Measurements from ENCODE around the gene ZNRF2. TPM values are rescaled to one million over a fixed set of nuclear protein-coding genes. Genes with fewer than 3 reads are reported as not detected.
A peak's percentile ranks its signal among the peaks of the same experiment; 100 is the strongest.

ZNRF2 gene
- total RNA-seq, 2 experiments from 2014 or later, result 20.4 to 23.6 TPM

- ATAC-seq (ENCODE audit: poor library complexity), result no peak
- Mint-ChIP-seq H3K4me1 (ENCODE audit: low read depth) (peaks cover 35% of the 10 kb centered on the region), H3K9me3 (no peaks in the 10 kb centered on the region), H3K4me3 (no peak overlapping the region), H3K27me3 (no peaks in the 10 kb centered on the region), H3K27ac (no peak overlapping the region), H3K36me3 (ENCODE audit: low read depth) (no peaks in the 10 kb centered on the region)
- no peak overlapping the region for H3K4me3 ChIP-seq (ENCODE audit: low read length)
- no peaks in the 10 kb centered on the region for H3K9me3 ChIP-seq (ENCODE audit: control insufficient read depth in 1 of 2, insufficient read depth in 1 of 2, low read length in 2 of 2)
- peak in 2 of 14 experiments; percentile 25 to 43 for DNase-seq
- H3K4me1 ChIP-seq (ENCODE audit: insufficient read depth, low read length), result peaks cover 12% of the 10 kb centered on the region
- POLR2A ChIA-PET, result no interaction called here
- CTCF ChIA-PET, result no interaction called here
- intact Hi-C loops (cut with DNase I, micrococcal nuclease), result no loop called here
- TF ChIP-seq, protein P1, sequence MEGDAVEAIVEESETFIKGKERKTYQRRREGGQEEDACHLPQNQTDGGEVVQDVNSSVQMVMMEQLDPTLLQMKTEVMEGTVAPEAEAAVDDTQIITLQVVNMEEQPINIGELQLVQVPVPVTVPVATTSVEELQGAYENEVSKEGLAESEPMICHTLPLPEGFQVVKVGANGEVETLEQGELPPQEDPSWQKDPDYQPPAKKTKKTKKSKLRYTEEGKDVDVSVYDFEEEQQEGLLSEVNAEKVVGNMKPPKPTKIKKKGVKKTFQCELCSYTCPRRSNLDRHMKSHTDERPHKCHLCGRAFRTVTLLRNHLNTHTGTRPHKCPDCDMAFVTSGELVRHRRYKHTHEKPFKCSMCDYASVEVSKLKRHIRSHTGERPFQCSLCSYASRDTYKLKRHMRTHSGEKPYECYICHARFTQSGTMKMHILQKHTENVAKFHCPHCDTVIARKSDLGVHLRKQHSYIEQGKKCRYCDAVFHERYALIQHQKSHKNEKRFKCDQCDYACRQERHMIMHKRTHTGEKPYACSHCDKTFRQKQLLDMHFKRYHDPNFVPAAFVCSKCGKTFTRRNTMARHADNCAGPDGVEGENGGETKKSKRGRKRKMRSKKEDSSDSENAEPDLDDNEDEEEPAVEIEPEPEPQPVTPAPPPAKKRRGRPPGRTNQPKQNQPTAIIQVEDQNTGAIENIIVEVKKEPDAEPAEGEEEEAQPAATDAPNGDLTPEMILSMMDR (IDR thresholded peaks at IDR 0.05), result no peak
- no peaks in the 10 kb centered on the region for H3K36me3 ChIP-seq (ENCODE audit: insufficient read depth, low read length)
- H3K27ac ChIP-seq (ENCODE audit: low read depth in 1 of 2, low read length in 2 of 2), result no peak overlapping the region
- H3K27me3 ChIP-seq (ENCODE audit: control insufficient read depth in 1 of 2, insufficient read depth in 2 of 2, low read length in 2 of 2), result no peaks in the 10 kb centered on the region
Measured at GRCh38 chr7:30252885-30253795, 31.3 kb upstream of the ZNRF2 start.

- H3K4me3 ChIP-seq (ENCODE audit: low read length), result no peak overlapping the region
- Mint-ChIP-seq H3K9me3 (no peaks in the 10 kb centered on the region), H3K27ac (no peak overlapping the region), H3K36me3 (ENCODE audit: low read depth) (no peaks in the 10 kb centered on the region), H3K27me3 (no peaks in the 10 kb centered on the region), H3K4me1 (ENCODE audit: low read depth) (peaks cover 32% of the 10 kb centered on the region), H3K4me3 (no peak overlapping the region)
- no peaks in the 10 kb centered on the region for H3K36me3 ChIP-seq (ENCODE audit: insufficient read depth, low read length)
- no peaks in the 10 kb centered on the region for H3K27me3 ChIP-seq (ENCODE audit: control insufficient read depth in 1 of 2, insufficient read depth in 2 of 2, low read length in 2 of 2)
- ChIA-PET POLR2A (no interaction called here), CTCF (no interaction called here)
- H3K9me3 ChIP-seq (ENCODE audit: control insufficient read depth in 1 of 2, insufficient read depth in 1 of 2, low read length in 2 of 2), result no peaks in the 10 kb centered on the region
- intact Hi-C loops (cut with DNase I, micrococcal nuclease), result no loop called here
- ATAC-seq (ENCODE audit: poor library complexity), result no peak
- TF ChIP-seq, protein P1 (IDR thresholded peaks at IDR 0.05), result no peak
- H3K27ac ChIP-seq (ENCODE audit: low read depth in 1 of 2, low read length in 2 of 2), result no peak overlapping the region
- no peak for DNase-seq
- H3K4me1 ChIP-seq (ENCODE audit: insufficient read depth, low read length), result peaks cover 12% of the 10 kb centered on the region
Measured at GRCh38 chr7:30253796-30254165, 30.6 kb upstream of the ZNRF2 start.

DNA sequence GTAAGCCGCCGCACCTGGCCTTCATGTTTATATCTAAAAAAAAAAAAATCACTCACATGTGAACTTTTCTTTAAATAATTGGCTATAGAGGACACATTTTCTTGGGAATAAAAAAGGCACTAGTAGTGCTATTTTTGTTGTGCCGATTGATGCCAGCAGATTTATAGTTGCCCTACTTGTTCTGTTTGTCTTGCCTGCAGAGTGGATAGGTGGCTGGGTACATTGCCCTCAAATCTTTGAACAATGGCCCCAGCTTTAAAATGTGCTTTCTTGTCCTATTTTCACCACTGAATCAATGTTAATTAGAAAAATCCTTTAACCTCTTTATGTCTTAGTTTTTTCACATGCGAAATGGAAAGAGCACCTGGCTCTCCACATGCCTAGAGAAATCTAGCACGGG, 30.1 kb upstream of the ZNRF2 start:
- Histone ChIP-seq H3K36me3 (ENCODE audit: insufficient read depth, low read length) (no peaks in the 10 kb centered on the region), H3K27ac (ENCODE audit: low read depth in 1 of 2, low read length in 2 of 2) (no peak overlapping the region), H3K9me3 (ENCODE audit: control insufficient read depth in 1 of 2, insufficient read depth in 1 of 2, low read length in 2 of 2) (no peaks in the 10 kb centered on the region), H3K4me1 (ENCODE audit: insufficient read depth, low read length) (peaks cover 12% of the 10 kb centered on the region), H3K4me3 (ENCODE audit: low read length) (no peak overlapping the region), H3K27me3 (ENCODE audit: control insufficient read depth in 1 of 2, insufficient read depth in 2 of 2, low read length in 2 of 2) (no peaks in the 10 kb centered on the region)
- ChIA-PET CTCF (no interaction called here), POLR2A (no interaction called here)
- H3K36me3 Mint-ChIP-seq (ENCODE audit: low read depth), result no peaks in the 10 kb centered on the region
- no peaks in the 10 kb centered on the region for H3K9me3 Mint-ChIP-seq
- H3K27ac Mint-ChIP-seq, result no peak overlapping the region
- peaks cover 29% of the 10 kb centered on the region for H3K4me1 Mint-ChIP-seq (ENCODE audit: low read depth)
- no peaks in the 10 kb centered on the region for H3K27me3 Mint-ChIP-seq
- ATAC-seq (ENCODE audit: poor library complexity) (no peak), DNase-seq (no peak)
- TF ChIP-seq, protein P1 (IDR thresholded peaks at IDR 0.05), result no peak
- no peak overlapping the region for H3K4me3 Mint-ChIP-seq
- intact Hi-C loops (cut with DNase I, micrococcal nuclease), result no loop called here

All from CD4-positive, alpha-beta T cell (primary cell).